ENCODE results near the gene BRCA1. TPM values are rescaled to one million over a fixed set of nuclear protein-coding genes. Genes with fewer than 3 reads are reported as not detected.

The BRCA1 gene
- polyA plus RNA-seq, 2 of the 4 experiments (the other 2 are of a cell fraction) = 41.0 to 71.8 TPM

DNA sequence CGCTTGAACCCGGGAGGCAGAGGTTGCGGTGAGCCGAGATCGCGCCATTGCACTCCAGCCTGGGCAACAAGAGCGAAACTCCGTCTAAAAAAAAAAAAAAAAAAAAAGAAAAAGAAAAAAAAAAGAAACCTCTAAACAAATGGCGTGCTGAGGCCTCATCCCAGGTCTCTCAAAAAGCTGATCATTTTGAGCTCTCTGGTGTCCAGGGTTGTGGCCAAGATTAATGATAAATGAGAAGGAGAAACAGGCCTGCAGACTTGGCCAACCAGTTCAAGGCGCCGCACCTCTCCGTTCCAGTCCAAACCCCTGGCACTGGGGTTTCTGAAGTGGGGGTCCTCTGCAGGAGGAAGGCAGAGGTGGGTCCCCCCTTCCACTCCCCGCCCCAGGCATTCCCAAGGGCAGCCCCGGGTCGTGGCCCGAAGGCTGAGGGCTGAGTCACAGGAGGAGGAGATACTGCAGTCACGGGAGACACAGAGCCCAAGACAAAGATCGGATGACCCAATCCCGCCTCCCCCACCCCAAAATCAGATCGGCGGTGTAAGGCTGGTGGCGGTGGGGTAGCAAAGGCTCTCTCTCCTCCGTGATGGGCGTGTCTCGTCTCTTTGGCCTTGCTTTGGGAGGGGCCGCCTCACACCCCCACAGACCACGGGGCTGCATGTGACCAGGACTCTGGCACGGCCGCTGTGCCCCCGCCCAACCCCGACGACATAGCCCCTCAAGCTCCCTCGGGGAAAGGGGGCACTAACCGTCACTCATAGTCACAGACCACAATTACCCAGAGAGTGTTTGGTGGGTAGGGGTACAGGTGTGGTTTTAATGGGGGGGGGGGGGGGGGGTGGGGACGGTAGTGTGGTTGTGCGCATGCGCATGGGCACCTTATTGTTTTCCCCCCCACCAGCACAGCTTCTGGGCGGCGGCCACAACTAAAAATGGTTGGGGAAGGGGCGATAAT lies 104.1 kb downstream of the BRCA1 start (continued):
- TF ChIP-seq, protein P1, sequence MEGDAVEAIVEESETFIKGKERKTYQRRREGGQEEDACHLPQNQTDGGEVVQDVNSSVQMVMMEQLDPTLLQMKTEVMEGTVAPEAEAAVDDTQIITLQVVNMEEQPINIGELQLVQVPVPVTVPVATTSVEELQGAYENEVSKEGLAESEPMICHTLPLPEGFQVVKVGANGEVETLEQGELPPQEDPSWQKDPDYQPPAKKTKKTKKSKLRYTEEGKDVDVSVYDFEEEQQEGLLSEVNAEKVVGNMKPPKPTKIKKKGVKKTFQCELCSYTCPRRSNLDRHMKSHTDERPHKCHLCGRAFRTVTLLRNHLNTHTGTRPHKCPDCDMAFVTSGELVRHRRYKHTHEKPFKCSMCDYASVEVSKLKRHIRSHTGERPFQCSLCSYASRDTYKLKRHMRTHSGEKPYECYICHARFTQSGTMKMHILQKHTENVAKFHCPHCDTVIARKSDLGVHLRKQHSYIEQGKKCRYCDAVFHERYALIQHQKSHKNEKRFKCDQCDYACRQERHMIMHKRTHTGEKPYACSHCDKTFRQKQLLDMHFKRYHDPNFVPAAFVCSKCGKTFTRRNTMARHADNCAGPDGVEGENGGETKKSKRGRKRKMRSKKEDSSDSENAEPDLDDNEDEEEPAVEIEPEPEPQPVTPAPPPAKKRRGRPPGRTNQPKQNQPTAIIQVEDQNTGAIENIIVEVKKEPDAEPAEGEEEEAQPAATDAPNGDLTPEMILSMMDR (IDR thresholded peaks at IDR 0.05) = no peak
- TF ChIP-seq FOSL2 (IDR thresholded peaks at IDR 0.05) (no peak), FOSL2 (CRISPR knock-in tag; IDR thresholded peaks at IDR 0.05) (peak; percentile 81), PHF8 (IDR thresholded peaks at IDR 0.05; ENCODE audit: borderline replicate concordance, low read depth) (no peak), TFCP2L1 (CRISPR knock-in tag; IDR thresholded peaks at IDR 0.05) (no peak), TP53 (CRISPR knock-in tag; IDR thresholded peaks at IDR 0.05) (no peak), FOXS1 (CRISPR knock-in tag; IDR thresholded peaks at IDR 0.05) (no peak), CEBPB (IDR thresholded peaks at IDR 0.05) (no peak), RAD21 (conservative IDR thresholded peaks at IDR 0.05 in 1 of 2, IDR thresholded peaks at IDR 0.05 in 1 of 2) (no peak), CBX2 (IDR thresholded peaks at IDR 0.05; ENCODE audit: borderline replicate concordance, low read depth) (no peak), ZFP36 (IDR thresholded peaks at IDR 0.05; ENCODE audit: borderline replicate concordance, partially characterized antibody) (no peak), RCOR1 (IDR thresholded peaks at IDR 0.05; ENCODE audit: low read depth, low read length) (no peak), JUNB (IDR thresholded peaks at IDR 0.05) (no peak), KDM1A (IDR thresholded peaks at IDR 0.05; ENCODE audit: low read depth) (no peak), EP300 (IDR thresholded peaks at IDR 0.05) (no peak), SREBF2 (IDR thresholded peaks at IDR 0.05) (no peak), CHD4 (IDR thresholded peaks at IDR 0.05; ENCODE audit: borderline replicate concordance) (no peak), GATA3 (IDR thresholded peaks at IDR 0.05; ENCODE audit: borderline replicate concordance) (no peak), RFX5 (IDR thresholded peaks at IDR 0.05) (no peak), MAZ (IDR thresholded peaks at IDR 0.05; ENCODE audit: borderline replicate concordance, low read depth, low read length) (no peak), HOXA7 (CRISPR knock-in tag; IDR thresholded peaks at IDR 0.05) (no peak), MAFK (IDR thresholded peaks at IDR 0.05; ENCODE audit: partially characterized antibody) (no peak), HOXB13 (CRISPR knock-in tag; IDR thresholded peaks at IDR 0.05; ENCODE audit: low read depth) (no peak)
- TF ChIP-seq, protein P2, sequence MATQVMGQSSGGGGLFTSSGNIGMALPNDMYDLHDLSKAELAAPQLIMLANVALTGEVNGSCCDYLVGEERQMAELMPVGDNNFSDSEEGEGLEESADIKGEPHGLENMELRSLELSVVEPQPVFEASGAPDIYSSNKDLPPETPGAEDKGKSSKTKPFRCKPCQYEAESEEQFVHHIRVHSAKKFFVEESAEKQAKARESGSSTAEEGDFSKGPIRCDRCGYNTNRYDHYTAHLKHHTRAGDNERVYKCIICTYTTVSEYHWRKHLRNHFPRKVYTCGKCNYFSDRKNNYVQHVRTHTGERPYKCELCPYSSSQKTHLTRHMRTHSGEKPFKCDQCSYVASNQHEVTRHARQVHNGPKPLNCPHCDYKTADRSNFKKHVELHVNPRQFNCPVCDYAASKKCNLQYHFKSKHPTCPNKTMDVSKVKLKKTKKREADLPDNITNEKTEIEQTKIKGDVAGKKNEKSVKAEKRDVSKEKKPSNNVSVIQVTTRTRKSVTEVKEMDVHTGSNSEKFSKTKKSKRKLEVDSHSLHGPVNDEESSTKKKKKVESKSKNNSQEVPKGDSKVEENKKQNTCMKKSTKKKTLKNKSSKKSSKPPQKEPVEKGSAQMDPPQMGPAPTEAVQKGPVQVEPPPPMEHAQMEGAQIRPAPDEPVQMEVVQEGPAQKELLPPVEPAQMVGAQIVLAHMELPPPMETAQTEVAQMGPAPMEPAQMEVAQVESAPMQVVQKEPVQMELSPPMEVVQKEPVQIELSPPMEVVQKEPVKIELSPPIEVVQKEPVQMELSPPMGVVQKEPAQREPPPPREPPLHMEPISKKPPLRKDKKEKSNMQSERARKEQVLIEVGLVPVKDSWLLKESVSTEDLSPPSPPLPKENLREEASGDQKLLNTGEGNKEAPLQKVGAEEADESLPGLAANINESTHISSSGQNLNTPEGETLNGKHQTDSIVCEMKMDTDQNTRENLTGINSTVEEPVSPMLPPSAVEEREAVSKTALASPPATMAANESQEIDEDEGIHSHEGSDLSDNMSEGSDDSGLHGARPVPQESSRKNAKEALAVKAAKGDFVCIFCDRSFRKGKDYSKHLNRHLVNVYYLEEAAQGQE (IDR thresholded peaks at IDR 0.05) = no peak
- TF ChIP-seq, protein P3, sequence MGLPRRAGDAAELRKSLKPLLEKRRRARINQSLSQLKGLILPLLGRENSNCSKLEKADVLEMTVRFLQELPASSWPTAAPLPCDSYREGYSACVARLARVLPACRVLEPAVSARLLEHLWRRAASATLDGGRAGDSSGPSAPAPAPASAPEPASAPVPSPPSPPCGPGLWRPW (IDR thresholded peaks at IDR 0.05) = no peak
